ENCODE results near the gene PHLPP1.

The PHLPP1 gene

DNA sequence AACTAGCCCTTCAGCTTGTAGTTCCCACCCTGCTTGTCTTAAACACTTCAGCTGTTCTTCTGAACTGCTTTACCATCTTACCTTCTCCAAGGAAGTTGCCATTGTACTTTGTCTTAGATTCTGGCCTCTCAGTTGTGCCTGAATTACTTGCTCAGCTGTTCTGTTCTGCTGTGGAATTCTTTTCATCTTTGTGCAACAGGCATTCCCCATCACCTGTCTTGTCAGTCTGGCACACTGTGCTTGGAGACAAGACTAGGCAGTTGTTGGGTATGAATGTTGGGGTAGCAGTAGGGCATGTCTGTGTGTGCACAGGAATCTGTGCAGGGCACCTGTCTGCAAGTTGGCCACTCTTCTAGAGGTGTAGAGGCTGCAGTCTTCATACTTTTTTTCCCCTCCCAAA lies 38.7 kb downstream of the PHLPP1 start:
- TF ChIP-seq, protein P1, sequence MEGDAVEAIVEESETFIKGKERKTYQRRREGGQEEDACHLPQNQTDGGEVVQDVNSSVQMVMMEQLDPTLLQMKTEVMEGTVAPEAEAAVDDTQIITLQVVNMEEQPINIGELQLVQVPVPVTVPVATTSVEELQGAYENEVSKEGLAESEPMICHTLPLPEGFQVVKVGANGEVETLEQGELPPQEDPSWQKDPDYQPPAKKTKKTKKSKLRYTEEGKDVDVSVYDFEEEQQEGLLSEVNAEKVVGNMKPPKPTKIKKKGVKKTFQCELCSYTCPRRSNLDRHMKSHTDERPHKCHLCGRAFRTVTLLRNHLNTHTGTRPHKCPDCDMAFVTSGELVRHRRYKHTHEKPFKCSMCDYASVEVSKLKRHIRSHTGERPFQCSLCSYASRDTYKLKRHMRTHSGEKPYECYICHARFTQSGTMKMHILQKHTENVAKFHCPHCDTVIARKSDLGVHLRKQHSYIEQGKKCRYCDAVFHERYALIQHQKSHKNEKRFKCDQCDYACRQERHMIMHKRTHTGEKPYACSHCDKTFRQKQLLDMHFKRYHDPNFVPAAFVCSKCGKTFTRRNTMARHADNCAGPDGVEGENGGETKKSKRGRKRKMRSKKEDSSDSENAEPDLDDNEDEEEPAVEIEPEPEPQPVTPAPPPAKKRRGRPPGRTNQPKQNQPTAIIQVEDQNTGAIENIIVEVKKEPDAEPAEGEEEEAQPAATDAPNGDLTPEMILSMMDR (IDR thresholded peaks at IDR 0.05; ENCODE audit: insufficient read depth, low read length, missing control alignments), result no peak
- ChIA-PET POLR2A (no interaction called here), CTCF (no interaction called here)
- H3K4me3 ChIP-seq (ENCODE audit: low read depth, low read length), result no peak overlapping the region
- DNase-seq (ENCODE audit: low read depth, low spot score), result no peak

DNA sequence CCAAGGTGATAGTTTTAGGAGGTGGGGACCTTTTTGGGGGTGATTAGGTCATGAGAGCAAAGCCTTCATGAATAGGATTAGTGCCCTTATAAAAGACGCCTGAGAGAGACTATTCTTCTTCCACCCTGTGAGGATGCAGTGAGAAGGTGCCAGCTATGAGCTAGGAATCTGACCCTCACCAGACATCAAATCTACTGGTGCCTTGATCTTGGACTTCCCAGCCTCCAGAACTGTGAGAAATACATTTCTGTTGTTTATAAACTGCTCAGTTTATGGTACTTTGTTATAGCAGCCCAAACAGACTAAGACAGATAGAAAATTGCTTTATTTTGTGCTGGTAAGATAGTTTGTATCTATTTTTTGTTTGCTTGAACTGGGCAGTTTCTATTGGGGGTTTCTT lies 40.1 kb downstream of the PHLPP1 start:
- ChIA-PET POLR2A (no interaction called here), CTCF (no interaction called here)
- no peak for DNase-seq (ENCODE audit: low read depth, low spot score)
- no peak overlapping the region for H3K4me3 ChIP-seq (ENCODE audit: low read depth, low read length)
- TF ChIP-seq, protein P1 (IDR thresholded peaks at IDR 0.05; ENCODE audit: insufficient read depth, low read length, missing control alignments), result no peak

DNA sequence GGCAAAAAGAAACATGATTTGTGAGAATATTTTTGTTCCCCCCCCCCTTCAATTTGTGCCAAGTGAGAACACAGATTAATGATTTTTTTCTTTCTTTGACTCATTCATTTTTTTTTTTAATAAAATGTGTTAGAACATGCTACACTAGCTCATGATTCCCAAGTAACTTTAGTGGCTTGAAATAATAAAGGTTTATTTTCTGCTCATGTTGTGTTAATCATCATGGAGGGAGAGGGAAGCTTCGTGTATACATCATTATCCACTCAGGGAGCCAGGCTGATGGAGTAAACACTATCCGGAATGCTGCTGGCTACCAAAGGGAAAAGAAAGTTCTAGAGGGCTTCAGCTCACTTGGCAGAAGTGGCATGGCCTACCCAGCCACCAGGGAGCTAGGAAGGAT lies 40.6 kb downstream of the PHLPP1 start:
- TF ChIP-seq, protein P1 (IDR thresholded peaks at IDR 0.05; ENCODE audit: insufficient read depth, low read length, missing control alignments), result no peak
- CTCF ChIA-PET, result no interaction called here
- no peak for DNase-seq (ENCODE audit: low read depth, low spot score)
- H3K4me3 ChIP-seq (ENCODE audit: low read depth, low read length), result no peak overlapping the region
- POLR2A ChIA-PET, result no interaction called here

DNA sequence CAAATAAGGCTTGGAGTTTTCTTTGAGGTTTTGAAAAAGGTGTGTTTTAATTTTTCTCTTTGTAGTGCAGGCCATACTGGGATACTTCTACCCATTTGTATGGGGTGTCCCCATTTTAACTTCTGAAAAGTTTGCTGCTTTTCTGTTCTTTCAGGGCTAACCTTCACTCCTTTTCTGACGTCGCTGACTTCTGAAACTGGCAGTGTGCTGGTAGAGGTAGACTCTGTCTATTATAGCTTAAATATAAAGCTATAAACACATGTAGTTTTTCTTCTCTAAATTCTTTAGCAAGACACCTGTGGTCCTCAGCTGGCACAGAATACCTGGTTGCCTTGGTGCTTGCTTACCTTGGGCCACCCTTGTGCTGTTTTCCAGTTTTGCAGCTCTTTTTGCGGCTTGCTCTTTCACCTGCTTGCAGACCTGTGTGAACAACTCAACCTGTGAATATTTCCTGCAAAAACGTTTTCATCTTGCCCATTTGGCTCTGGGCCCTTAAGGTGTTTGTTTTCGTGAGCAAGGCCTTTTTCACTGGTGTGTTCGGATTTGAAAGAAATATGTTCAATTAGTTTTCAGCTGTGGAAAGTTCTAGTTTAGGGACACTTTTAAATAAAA lies 42.2 kb downstream of the PHLPP1 start:
- H3K4me3 ChIP-seq (ENCODE audit: low read depth, low read length), result no peak overlapping the region
- ChIA-PET POLR2A (no interaction called here), CTCF (no interaction called here)
- no peak for DNase-seq (ENCODE audit: low read depth, low spot score)
- TF ChIP-seq, protein P1 (IDR thresholded peaks at IDR 0.05; ENCODE audit: insufficient read depth, low read length, missing control alignments), result no peak

DNA sequence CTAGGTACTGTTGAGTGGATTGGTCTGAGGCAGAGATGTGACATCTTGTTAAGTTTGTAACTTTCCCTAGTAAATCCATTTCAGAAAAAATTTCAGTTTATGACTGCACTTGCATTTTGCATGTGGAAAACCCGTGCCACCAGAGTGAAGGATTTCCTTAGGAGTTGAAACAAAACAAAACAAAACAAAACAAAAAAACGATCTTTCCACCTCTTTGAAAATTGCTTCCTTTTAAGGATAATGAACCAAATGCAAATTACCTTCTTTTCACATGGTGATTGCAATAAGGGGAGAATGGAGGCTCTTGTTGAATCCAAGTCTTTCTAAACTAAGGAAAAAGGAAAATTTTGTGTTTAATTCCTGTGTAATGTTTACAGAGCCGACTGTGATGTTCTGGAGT lies 43.2 kb downstream of the PHLPP1 start:
- POLR2A ChIA-PET, result no interaction called here
- no peak for DNase-seq (ENCODE audit: low read depth, low spot score)
- no peak overlapping the region for H3K4me3 ChIP-seq (ENCODE audit: low read depth, low read length)
- CTCF ChIA-PET, result interaction anchor here (0.7 kb wide), 1 partner anchor 172 kb away, joined by 3 read pairs; no protein-coding TSS in a partner anchor
- TF ChIP-seq, protein P1 (IDR thresholded peaks at IDR 0.05; ENCODE audit: insufficient read depth, low read length, missing control alignments), result no peak

DNA sequence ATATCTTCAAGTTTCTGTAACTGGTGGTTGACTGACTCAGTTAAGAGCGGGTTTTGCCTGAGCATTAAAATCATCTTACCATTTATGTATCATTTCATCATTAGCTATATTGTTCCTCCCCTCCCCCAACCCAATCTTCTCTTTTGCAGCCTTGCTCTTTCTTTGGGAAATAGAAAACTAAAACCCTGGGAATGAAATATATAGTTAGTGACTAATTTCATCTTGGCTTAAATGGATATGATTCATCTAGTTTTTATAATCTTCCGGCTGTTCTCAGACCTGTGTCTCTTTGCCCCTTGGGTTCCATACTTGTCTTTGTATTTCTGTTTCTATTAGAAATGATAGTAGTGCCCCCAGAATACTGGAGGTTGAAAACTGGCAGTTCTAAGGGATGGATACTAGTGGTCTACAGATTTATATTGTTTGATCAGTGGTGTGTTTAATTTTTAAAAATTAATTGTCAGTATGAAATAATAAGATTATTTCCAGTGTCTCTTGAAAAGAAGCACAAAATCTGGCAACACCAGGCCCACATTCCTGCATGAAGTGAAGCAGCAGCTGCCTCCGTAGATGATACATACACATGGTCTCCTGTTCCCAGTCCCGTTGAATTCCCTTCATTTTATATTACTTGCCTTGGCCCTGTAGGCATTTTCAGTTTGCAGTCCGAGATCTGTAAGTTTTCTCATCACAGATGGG lies 44.5 kb downstream of the PHLPP1 start:
- DNase-seq (ENCODE audit: low read depth, low spot score), result no peak
- ChIA-PET CTCF (no interaction called here), POLR2A (no interaction called here)
- TF ChIP-seq, protein P1 (IDR thresholded peaks at IDR 0.05; ENCODE audit: insufficient read depth, low read length, missing control alignments), result no peak
- H3K4me3 ChIP-seq (ENCODE audit: low read depth, low read length), result no peak overlapping the region

Measured in AG04449 (cell line).